OCI-LY7 (cell line): ENCODE measurements around the gene MGAT5B. TPM values are rescaled to one million over a fixed set of nuclear protein-coding genes. Genes with fewer than 3 reads are reported as not detected.

Source experiments
- BruUV-seq: library from RNA; stranded (reverse); fragments of 400-500 nt; replicated peaks from 2 replicates; lab custom pipeline; 2021; lab: Mats Ljungman, UMichigan
- CTCF ChIA-PET: fragments of 300-600 bp; sonication (Branson Sonifier 250); formaldehyde crosslinking; loops from one replicate; lab custom pipeline; 2022; ENCODE audit warnings: antibody characterized with exemption; ENCODE audit not compliant: unreplicated experiment; lab: Charles Lee
- POLR2A ChIA-PET: fragments of 300-600 bp; sonication (Branson Sonifier 250); formaldehyde crosslinking; loops from one replicate; lab custom pipeline; 2022; ENCODE audit warnings: antibody characterized with exemption; lab: Charles Lee
- DNase-seq: peaks from one replicate; pipeline ENCODE4 v3.0.0-alpha.2; 2015; ENCODE audit warnings: low spot score
- H2AFZ ChIP-seq: fragments of 200-600 bp; sonication (generic), shearing (Covaris generic); 2 replicates; pipeline ENCODE4 v1.6.1; 2014; ENCODE audit warnings: mild to moderate bottlenecking, antibody characterized with exemption, low read length, moderate library complexity
- H3K27ac ChIP-seq: fragments of 200-600 bp; sonication (generic); 2 replicates; pipeline ENCODE4 v1.5.1; 2014; ENCODE audit warnings: mixed run types, low read depth, mild to moderate bottlenecking, moderate library complexity, low read length, inconsistent platforms; ENCODE audit not compliant: poor library complexity, severe bottlenecking
- H3K36me3 ChIP-seq: fragments of 200-600 bp; sonication (generic); 2 replicates; pipeline ENCODE4 v1.6.1; 2014; ENCODE audit warnings: mild to moderate bottlenecking, antibody characterized with exemption, low read length, moderate library complexity, mixed read lengths; ENCODE audit not compliant: insufficient read depth
- H3K4me1 ChIP-seq: fragments of 200-600 bp; sonication (generic); 2 replicates; pipeline ENCODE4 v1.5.1; 2014; ENCODE audit warnings: mild to moderate bottlenecking, low read length; ENCODE audit not compliant: insufficient read depth, poor library complexity, severe bottlenecking
- H3K4me2 ChIP-seq: fragments of 200-600 bp; sonication (generic); 2 replicates; pipeline ENCODE4 v1.6.1; 2014; ENCODE audit warnings: mild to moderate bottlenecking, low read length
- H3K4me3 ChIP-seq: fragments of 200-600 bp; sonication (generic); 2 replicates; pipeline ENCODE4 v1.5.1; 2014; ENCODE audit warnings: mild to moderate bottlenecking, low read depth, low read length; ENCODE audit not compliant: poor library complexity, severe bottlenecking
- H3K79me2 ChIP-seq: fragments of 200-600 bp; sonication (generic); 2 replicates; pipeline ENCODE4 v1.6.1; 2016; ENCODE audit warnings: low read depth, mild to moderate bottlenecking, low read length, moderate library complexity, mixed read lengths; ENCODE audit not compliant: insufficient read depth
- H3K9me2 ChIP-seq: fragments of 200-600 bp; sonication (generic); 2 replicates; pipeline ENCODE4 v1.6.1; 2016; ENCODE audit warnings: mild to moderate bottlenecking, low read length, mixed read lengths; ENCODE audit not compliant: insufficient read depth
- H3K9me3 ChIP-seq: fragments of 200-600 bp; sonication (generic); 2 replicates; pipeline ENCODE4 v1.6.1; 2014; ENCODE audit warnings: mild to moderate bottlenecking, mixed run types, low read length, mixed read lengths
- H4K20me1 ChIP-seq: fragments of 200-600 bp; sonication (generic); 2 replicates; pipeline ENCODE4 v1.6.1; 2014; ENCODE audit warnings: mild to moderate bottlenecking, antibody characterized with exemption, low read length, moderate library complexity, mixed read lengths; ENCODE audit not compliant: insufficient read depth
- EZH2phosphoT487 ChIP-seq: fragments of 200-600 bp; sonication (generic); IDR thresholded peaks from 2 replicates; pipeline ENCODE4 v1.6.1; 2018; ENCODE audit warnings: low read depth, borderline replicate concordance, mild to moderate bottlenecking, mixed run types, antibody characterized with exemption, low read length, moderate library complexity, mixed read lengths
- intact Hi-C: fragments of 100-400 bp; cut with micrococcal nuclease; formaldehyde crosslinking; loops from one replicate; pipeline ENCODE4 v1.10.0; 2022; ENCODE audit not compliant: unreplicated experiment
- total RNA-seq, 2 experiments: library from RNA; depleted of rRNA in 1 of 2; stranded (reverse); fragments of >200 nt in 1 of 2; shearing (Covaris generic) in 1 of 2; gene quantifications; 2 replicates each; pipeline ENCODE4 v1.2.3, GENCODE V29; 2014 to 2022
- TF ChIP-seq, protein P1 (sequence below): fragments of 200-600 bp; sonication (generic); conservative IDR thresholded peaks from 2 replicates; pipeline ENCODE4 v1.5.1; 2014; ENCODE audit warnings: mild to moderate bottlenecking, antibody characterized with exemption, low read length, moderate library complexity, mixed read lengths

The MGAT5B gene
- total RNA-seq, 2 experiments from 2014 or later: 1.4 to 2.5 TPM

DNA sequence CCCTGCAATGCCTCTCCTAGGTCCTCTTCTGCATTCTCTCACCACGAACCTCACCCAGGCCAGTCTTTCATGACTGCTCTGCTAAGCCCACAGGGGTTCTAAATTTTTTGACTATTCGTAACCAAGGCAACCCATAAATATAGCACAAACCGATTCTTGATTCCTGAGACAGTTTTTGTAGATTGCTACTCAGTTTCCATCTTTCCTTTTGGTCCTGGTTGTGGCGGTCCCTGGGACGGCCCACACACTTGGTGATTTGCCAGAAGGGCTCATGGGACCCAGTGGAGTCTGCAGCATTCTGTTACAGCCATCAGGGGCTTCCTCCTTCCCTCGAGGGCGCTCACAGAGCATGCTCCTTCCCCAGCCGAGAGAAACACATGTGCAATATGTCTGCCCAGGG lies 23.4 kb upstream of the MGAT5B start:
- ChIA-PET POLR2A (no interaction called here), CTCF (no interaction called here)
- Histone ChIP-seq H3K9me2 (no peaks in the 10 kb centered on the region), H3K36me3 (no peaks in the 10 kb centered on the region), H3K9me3 (no peaks in the 10 kb centered on the region; the same call in 1 of the 2 replicates), H3K4me2 (peak overlapping the region; percentile 59), H3K4me1 (peaks cover 96% of the 10 kb centered on the region), H4K20me1 (no peaks in the 10 kb centered on the region), H3K4me3 (peak overlapping the region; percentile 29), H3K79me2 (no peaks in the 10 kb centered on the region), H2AFZ (peak overlapping the region; percentile 62; the same call in 1 of the 2 replicates), H3K27ac (peak overlapping the region; percentile 93)
- TF ChIP-seq EZH2phosphoT487: no peak
- TF ChIP-seq, protein P1, sequence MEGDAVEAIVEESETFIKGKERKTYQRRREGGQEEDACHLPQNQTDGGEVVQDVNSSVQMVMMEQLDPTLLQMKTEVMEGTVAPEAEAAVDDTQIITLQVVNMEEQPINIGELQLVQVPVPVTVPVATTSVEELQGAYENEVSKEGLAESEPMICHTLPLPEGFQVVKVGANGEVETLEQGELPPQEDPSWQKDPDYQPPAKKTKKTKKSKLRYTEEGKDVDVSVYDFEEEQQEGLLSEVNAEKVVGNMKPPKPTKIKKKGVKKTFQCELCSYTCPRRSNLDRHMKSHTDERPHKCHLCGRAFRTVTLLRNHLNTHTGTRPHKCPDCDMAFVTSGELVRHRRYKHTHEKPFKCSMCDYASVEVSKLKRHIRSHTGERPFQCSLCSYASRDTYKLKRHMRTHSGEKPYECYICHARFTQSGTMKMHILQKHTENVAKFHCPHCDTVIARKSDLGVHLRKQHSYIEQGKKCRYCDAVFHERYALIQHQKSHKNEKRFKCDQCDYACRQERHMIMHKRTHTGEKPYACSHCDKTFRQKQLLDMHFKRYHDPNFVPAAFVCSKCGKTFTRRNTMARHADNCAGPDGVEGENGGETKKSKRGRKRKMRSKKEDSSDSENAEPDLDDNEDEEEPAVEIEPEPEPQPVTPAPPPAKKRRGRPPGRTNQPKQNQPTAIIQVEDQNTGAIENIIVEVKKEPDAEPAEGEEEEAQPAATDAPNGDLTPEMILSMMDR: no peak
- intact Hi-C loops: loop anchor here (2.0 to 10.0 kb wide), 3 partner anchors 108 to 600 kb away; partner anchors contain the start of genes SEC14L1 and SRSF2
- peak; percentile 64 for DNase-seq
- no TSS peak for BruUV-seq

GRCh38 chr17:76845541-76846017 lies 22.6 kb upstream of the MGAT5B start:
- Histone ChIP-seq H3K4me2 (peak overlapping the region; percentile 59), H3K27ac (peak overlapping the region; percentile 93), H3K79me2 (no peaks in the 10 kb centered on the region), H2AFZ (peak overlapping the region; percentile 62; the same call in 1 of the 2 replicates), H3K4me3 (no peak overlapping the region), H3K4me1 (peaks cover 96% of the 10 kb centered on the region), H4K20me1 (no peaks in the 10 kb centered on the region), H3K9me3 (no peaks in the 10 kb centered on the region; the same call in 1 of the 2 replicates), H3K36me3 (no peaks in the 10 kb centered on the region), H3K9me2 (no peaks in the 10 kb centered on the region)
- no peak for DNase-seq
- POLR2A ChIA-PET: interaction anchor here (1.3 to 1.8 kb wide), 2 partner anchors 22 to 113 kb away, joined by 3 to 5 read pairs; partner anchors contain the start of gene MGAT5B
- CTCF ChIA-PET: no interaction called here
- TF ChIP-seq, protein P1: no peak
- no peak for TF ChIP-seq EZH2phosphoT487
- intact Hi-C loops: loop anchor here (2.0 to 10.0 kb wide), 2 partner anchors 109 to 599 kb away; partner anchors contain the start of gene SRSF2
- no TSS peak for BruUV-seq

DNA sequence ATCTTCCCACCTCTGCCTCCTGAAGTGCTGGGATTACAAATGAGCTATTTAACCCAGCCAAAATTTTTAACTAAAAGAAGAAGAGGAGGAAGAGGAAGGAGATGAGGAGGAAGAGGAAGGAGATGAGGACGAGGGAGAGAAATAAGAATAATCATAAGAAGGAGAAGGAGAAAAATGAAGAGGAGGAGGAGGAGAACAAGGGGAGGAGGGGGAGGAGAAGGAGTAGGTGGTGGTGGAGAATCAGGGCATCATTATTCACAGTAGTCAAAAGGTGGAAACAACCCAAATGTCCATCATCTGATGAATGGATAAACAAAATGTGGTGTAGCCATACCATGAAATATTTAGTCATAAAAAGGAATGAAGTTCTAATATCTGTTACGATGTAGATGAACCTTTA lies 21.2 kb upstream of the MGAT5B start:
- no peak for TF ChIP-seq EZH2phosphoT487
- TF ChIP-seq, protein P1: no peak
- H3K27ac ChIP-seq: no peak overlapping the region
- H3K4me1 ChIP-seq: peaks cover 83% of the 10 kb centered on the region
- intact Hi-C loops: loop anchor here (10.0 kb wide), 1 partner anchor 598 kb away; no protein-coding TSS in a partner anchor
- H3K4me3 ChIP-seq: no peak overlapping the region
- BruUV-seq: no TSS peak
- H3K36me3 ChIP-seq: no peaks in the 10 kb centered on the region
- CTCF ChIA-PET: no interaction called here
- H4K20me1 ChIP-seq: no peaks in the 10 kb centered on the region
- H2AFZ ChIP-seq: peak overlapping the region; percentile 62; the same call in 1 of the 2 replicates
- H3K4me2 ChIP-seq: 0 out of 2 replicates have a peak overlapping the region, but pooled peaks have one; percentile 1
- POLR2A ChIA-PET: interaction anchor here (0.7 to 1.8 kb wide), 3 partner anchors 12 to 494 kb away, joined by 5 to 6 read pairs (median 5); partner anchors contain the start of gene MGAT5B
- H3K9me3 ChIP-seq: no peaks in the 10 kb centered on the region; the same call in 1 of the 2 replicates
- H3K9me2 ChIP-seq: no peaks in the 10 kb centered on the region
- no peaks in the 10 kb centered on the region for H3K79me2 ChIP-seq
- no peak for DNase-seq
